HUES64 (cell line): ENCODE data around the gene LINGO4.

ENCODE experiments used
- H3K27ac ChIP-seq: 2 replicates; pipeline ENCODE4 v1.7.0; 2013; ENCODE audit warnings: low read depth, low read length, inconsistent platforms
- H3K27me3 ChIP-seq: 2 replicates; pipeline ENCODE4 v1.6.1; 2013; ENCODE audit warnings: mild to moderate bottlenecking, low read length; ENCODE audit not compliant: insufficient read depth
- H3K36me3 ChIP-seq: 2 replicates; pipeline ENCODE4 v1.6.1; 2013; ENCODE audit warnings: mild to moderate bottlenecking, low read length; ENCODE audit not compliant: insufficient read depth
- H3K4me1 ChIP-seq: 2 replicates; pipeline ENCODE4 v1.6.1; 2013; ENCODE audit warnings: mild to moderate bottlenecking, low read length, moderate library complexity; ENCODE audit not compliant: insufficient read depth
- H3K4me3 ChIP-seq: 2 replicates; pipeline ENCODE4 v1.5.1; 2013; ENCODE audit warnings: mild to moderate bottlenecking, low read length, moderate library complexity
- H3K9ac ChIP-seq: 2 replicates; pipeline ENCODE4 v1.6.1; 2013; ENCODE audit warnings: mild to moderate bottlenecking, low read depth, low read length
- H3K9me3 ChIP-seq: 2 replicates; pipeline ENCODE4 v1.6.1; 2013; ENCODE audit warnings: low read depth, low read length; ENCODE audit not compliant: insufficient read depth
- WGBS: fragments of 150-250, 120-280 bp; methylation state at CpG from one replicate; pipeline ENCODE4 v1.1.7; 2013; ENCODE audit warnings: missing lambda C conversion rate; 5-methylcytosine and 5-hydroxymethylcytosine counted together

LINGO4 gene

DNA sequence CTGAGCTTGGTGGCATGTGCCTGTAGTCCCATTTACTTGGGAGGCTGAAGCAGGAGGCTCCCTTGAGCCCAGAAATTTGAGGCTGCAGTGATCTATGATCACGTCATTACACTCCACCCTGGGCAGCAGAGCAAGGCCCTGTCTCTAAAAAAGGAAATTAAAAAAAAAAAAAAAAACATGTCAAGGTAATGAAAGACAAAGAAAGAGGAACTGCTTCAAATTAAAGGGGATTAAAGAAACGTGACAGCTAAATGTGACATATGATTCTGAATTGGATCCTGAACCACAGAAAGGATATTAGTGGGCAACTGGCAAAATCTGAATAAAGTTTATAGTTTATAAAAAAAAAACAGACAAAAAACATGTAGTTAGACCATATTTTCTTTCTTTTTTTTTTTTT lies 38.2 kb upstream of the LINGO4 start:
- Histone ChIP-seq H3K9ac (no peak overlapping the region), H3K27ac (no peak overlapping the region), H3K27me3 (peaks cover 22% of the 10 kb centered on the region), H3K4me3 (no peak overlapping the region), H3K4me1 (peaks cover 23% of the 10 kb centered on the region), H3K36me3 (no peaks in the 10 kb centered on the region), H3K9me3 (no peaks in the 10 kb centered on the region)
- WGBS: 93% methylated on average over 2 of the region's 2 CpGs

- Histone ChIP-seq H3K27ac (no peak overlapping the region), H3K9me3 (no peaks in the 10 kb centered on the region), H3K27me3 (peaks cover 41% of the 10 kb centered on the region), H3K9ac (no peak overlapping the region), H3K4me3 (no peak overlapping the region), H3K4me1 (peaks cover 19% of the 10 kb centered on the region), H3K36me3 (no peaks in the 10 kb centered on the region)
- 73% methylated on average over 2 of the region's 2 CpGs for WGBS
These were observed 35.9 kb upstream of the LINGO4 start for GRCh38 chr1:151841141-151841540.

DNA sequence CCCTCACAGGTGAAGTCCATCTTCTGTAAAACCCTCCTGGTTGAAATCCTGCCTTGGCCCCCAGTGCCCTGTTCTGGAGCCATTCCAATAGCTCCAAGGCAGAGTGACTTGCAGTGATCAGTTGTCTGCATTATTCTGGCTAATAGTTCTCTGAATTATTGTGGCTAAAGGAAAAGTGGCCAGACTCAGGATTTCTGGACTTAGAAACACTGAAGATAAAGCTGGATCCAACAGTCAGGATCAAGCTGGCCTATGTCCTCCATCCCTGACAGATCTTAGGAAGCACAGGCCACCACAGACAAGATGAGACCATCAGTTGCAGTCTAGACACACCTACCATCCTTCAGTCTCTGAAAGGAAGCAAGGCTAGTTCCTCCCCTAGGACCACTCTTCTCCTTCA lies 35.2 kb upstream of the LINGO4 start:
- H3K9me3 ChIP-seq: no peaks in the 10 kb centered on the region
- H3K36me3 ChIP-seq: no peaks in the 10 kb centered on the region
- peak overlapping the region; percentile 61 for H3K4me3 ChIP-seq
- no peak overlapping the region for H3K27ac ChIP-seq
- peaks cover 41% of the 10 kb centered on the region for H3K27me3 ChIP-seq
- peak overlapping the region; percentile 86 for H3K9ac ChIP-seq
- peaks cover 17% of the 10 kb centered on the region for H3K4me1 ChIP-seq

DNA sequence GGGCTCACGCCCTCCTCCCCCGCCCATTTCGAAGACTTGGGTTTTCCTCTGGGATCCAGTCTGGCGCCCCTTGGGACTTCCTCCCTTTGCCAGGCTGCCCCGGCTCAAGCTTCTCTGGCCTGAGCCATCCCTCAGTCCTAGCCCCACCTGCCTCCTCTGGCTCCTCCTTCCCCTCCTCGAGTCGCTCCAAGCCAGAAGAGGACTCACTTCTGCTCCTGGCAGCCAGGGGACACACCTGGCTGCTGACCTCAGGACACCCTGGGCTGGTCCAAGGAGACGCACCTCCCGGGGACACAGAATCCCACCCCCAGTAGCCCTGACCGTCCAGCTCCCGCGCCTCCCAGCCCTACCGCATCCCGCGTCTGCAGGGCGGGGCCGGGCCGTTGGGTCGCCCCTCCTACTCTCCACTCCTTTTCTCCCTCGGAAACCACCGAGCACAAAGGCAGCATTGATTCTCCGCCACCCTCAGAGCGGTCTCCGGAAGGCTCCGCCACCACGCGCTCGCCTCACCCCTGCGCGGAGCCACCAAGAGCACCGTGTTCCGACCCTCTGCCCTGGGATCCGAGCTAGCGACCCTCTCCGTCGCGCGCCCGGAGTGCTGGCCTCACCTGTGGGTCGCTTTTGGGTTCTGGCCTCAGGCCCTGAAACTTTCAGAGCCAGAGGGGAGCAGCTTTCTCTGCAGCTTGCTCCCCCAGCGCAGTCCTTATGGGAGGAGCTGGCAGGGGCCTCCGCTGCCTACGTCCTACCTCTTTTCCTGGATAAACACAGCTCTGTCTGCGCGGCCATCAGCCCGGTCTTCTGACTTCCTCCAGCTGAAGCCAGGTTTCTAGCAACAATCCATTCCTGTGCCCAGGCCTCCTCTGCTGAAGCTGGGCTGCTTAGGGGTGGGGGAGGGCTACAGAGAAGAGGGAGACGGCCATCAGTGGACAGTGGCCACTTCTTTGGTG lies 34.5 kb upstream of the LINGO4 start, which contains the start of gene C2CD4D:
Gene C2CD4D (minus strand): TSS at position 364 of the 947 bp plus-strand sequence. CDS start 831 bp downstream, outside the sequence.
- peaks cover 16% of the 10 kb centered on the region for H3K4me1 ChIP-seq
- H3K9ac ChIP-seq: peak within 1 kb of the TSS; percentile 86
- WGBS: 3% methylated on average over 47 of the region's 47 CpGs

GRCh38 chr1:151839082-151839412 lies 33.8 kb upstream of the LINGO4 start:
- no peak overlapping the region for H3K27ac ChIP-seq
- H3K9me3 ChIP-seq: no peaks in the 10 kb centered on the region
- peaks cover 13% of the 10 kb centered on the region for H3K4me1 ChIP-seq
- peak overlapping the region; percentile 59 for H3K9ac ChIP-seq
- peaks cover 41% of the 10 kb centered on the region for H3K27me3 ChIP-seq
- 4% methylated on average over 16 of the region's 16 CpGs for WGBS
- H3K36me3 ChIP-seq: no peaks in the 10 kb centered on the region
- peak overlapping the region; percentile 61 for H3K4me3 ChIP-seq

More for the DNA sequence above, 34.5 kb upstream of the LINGO4 start, which contains the start of gene C2CD4D:
- H3K36me3 ChIP-seq: no peaks in the 10 kb centered on the region
- H3K9me3 ChIP-seq: no peaks in the 10 kb centered on the region
- peak within 1 kb of the TSS; percentile 61 for H3K4me3 ChIP-seq
- H3K27ac ChIP-seq: peak within 1 kb of the TSS; percentile 73
- peaks cover 41% of the 10 kb centered on the region for H3K27me3 ChIP-seq

DNA sequence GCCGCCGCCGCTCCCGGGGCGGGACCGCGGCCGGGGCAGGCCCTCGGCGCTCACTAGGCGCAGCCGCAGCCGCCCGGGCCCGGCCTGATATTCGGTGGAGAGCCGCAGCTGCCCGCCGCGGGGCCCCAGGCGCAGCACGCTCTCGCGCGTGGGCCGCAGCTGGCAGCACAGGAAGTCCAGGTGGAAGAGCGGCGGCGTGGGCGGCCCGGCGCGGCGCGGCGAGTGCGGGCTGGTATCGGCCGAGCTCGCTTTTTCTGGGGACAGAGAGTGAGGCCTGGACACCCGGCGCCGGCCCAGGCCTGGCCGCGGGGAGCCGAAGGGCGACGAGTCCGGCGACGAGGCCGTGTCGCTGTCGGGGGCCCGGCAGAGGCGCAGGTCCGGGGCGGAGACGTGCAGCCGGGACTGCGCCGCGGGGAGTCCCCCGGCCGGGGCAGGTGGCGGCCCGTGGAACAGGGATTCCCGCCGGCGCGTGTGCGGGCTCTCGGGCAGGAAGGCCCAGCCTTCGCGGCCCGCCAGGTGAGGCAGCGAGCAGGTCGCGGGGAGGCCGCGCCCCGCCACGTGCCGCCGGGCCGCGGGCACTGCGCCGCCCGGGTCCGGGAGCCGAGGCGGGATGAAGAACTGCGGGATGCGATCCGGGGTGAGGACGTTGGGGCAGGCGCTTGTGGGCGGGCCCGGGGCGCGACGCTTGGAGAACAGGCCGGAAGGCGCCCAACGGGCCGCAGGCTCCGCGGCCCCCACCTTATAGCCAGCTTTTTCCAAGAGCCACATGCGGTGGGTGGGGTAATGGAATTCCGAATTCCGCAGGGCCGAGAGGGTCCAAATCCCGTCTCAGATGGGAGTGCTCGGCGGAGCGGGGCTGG lies 33.2 kb upstream of the LINGO4 start:
- H3K4me1 ChIP-seq: peaks cover 13% of the 10 kb centered on the region
- H3K27ac ChIP-seq: no peak overlapping the region
- H3K9me3 ChIP-seq: no peaks in the 10 kb centered on the region
- H3K27me3 ChIP-seq: peaks cover 41% of the 10 kb centered on the region
- peak overlapping the region; percentile 59 for H3K9ac ChIP-seq
- H3K36me3 ChIP-seq: no peaks in the 10 kb centered on the region
- WGBS: under 1% methylated on average over 112 of the region's 117 CpGs
- H3K4me3 ChIP-seq: peak overlapping the region; percentile 61

- H3K9ac ChIP-seq: peak overlapping the region; percentile 59
- 7% methylated on average over 26 of the region's 26 CpGs for WGBS
- H3K4me1 ChIP-seq: peaks cover 13% of the 10 kb centered on the region
These were observed 32.6 kb upstream of the LINGO4 start for GRCh38 chr1:151837884-151838221.

DNA sequence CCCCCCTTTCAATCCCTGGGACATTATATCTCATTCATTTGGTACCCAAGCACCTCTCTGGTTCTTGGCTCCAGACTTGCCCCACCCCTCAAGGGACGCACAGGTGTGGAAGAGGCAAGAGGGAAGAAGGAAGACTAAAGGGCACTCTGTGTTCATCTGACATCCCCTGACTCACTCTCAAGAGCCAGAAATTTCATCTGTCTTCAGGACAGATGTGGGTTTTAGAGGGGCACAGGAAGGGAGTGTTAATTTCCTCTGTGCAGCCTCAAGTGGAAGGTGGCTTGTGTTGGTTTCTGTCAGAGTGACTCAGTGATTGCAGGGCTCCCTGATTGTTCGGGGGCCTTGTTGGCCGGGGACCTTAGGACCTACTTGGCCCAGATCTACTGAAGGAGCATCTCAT lies 32.0 kb upstream of the LINGO4 start:
- H3K9me3 ChIP-seq: no peaks in the 10 kb centered on the region
- peaks cover 13% of the 10 kb centered on the region for H3K4me1 ChIP-seq
- H3K27me3 ChIP-seq: peaks cover 41% of the 10 kb centered on the region
- no peak overlapping the region for H3K4me3 ChIP-seq
- 89% methylated on average over 3 of the region's 3 CpGs for WGBS
- H3K9ac ChIP-seq: no peak overlapping the region
- H3K27ac ChIP-seq: no peak overlapping the region
- no peaks in the 10 kb centered on the region for H3K36me3 ChIP-seq

More at GRCh38 chr1:151837884-151838221, 32.6 kb upstream of the LINGO4 start:
- Histone ChIP-seq H3K27me3 (peaks cover 41% of the 10 kb centered on the region), H3K27ac (no peak overlapping the region), H3K36me3 (no peaks in the 10 kb centered on the region), H3K9me3 (no peaks in the 10 kb centered on the region), H3K4me3 (peak overlapping the region; percentile 61)

- Histone ChIP-seq H3K4me3 (no peak overlapping the region), H3K27ac (no peak overlapping the region), H3K9ac (no peak overlapping the region), H3K27me3 (peaks cover 36% of the 10 kb centered on the region), H3K4me1 (peaks cover 10% of the 10 kb centered on the region), H3K36me3 (no peaks in the 10 kb centered on the region), H3K9me3 (no peaks in the 10 kb centered on the region)
- WGBS: 91% methylated on average over 4 of the region's 7 CpGs
These were observed 30.4 kb upstream of the LINGO4 start for GRCh38 chr1:151835596-151835995.

DNA sequence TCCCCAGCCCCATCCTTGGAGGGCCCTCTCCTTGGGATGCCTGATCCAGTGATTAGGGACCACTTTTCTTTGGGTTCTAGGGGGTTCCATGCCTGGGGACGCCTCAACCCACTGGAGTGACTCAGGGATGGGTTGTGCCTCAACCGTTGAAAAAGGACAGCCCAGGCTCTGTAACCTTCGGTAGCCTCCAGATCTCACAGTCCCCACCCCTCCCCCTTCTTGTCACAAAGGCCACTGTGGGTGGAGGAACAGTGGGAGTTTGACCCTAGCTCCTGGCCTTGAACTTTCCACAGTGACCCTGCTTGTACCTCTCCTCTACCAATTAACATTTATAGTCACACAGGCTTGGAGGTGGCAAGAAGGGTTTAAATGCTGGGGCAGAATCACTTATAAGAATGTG lies 29.0 kb upstream of the LINGO4 start:
- Histone ChIP-seq H3K9ac (no peak overlapping the region), H3K36me3 (no peaks in the 10 kb centered on the region), H3K27ac (no peak overlapping the region), H3K27me3 (peaks cover 28% of the 10 kb centered on the region), H3K4me3 (no peak overlapping the region), H3K9me3 (no peaks in the 10 kb centered on the region), H3K4me1 (peaks cover 17% of the 10 kb centered on the region)
- WGBS: 92% methylated on average over 2 of the region's 3 CpGs
